ENCODE measurements around the gene BCL2L14. TPM values are rescaled to one million over a fixed set of nuclear protein-coding genes. Genes with fewer than 3 reads are reported as not detected.

BCL2L14 gene
- total and polyA plus RNA-seq, 2 of the 13 experiments (the other 11 are each of a cell fraction or from before 2014, with no cell fraction given) = 0.11 TPM; not detected in 1

DNA sequence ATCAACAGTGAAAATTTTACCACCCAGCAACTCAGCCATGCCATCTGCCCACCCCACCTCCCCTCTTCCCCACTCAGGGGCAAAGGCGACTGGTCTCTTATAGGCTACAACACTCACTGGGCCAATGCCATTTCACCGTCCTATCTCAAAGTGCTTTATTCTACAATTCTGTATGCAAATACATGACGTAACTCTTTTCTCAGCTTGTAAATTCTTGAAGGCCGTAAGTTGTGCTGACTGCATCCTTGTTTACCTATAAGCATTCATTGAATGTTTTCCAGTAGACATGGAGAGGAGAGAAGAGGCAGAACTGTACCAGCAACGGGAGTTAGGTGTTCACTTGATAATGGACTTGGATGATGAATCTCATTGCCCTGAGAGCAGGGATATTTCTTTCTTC, 15.6 kb downstream of the BCL2L14 start:
- CTCF ChIA-PET (ENCODE audit: low intra/inter-chr PET ratio, low total read pairs) = no interaction called here
- Histone ChIP-seq H3K4me1 (ENCODE audit: insufficient read depth, low read length) (peaks cover 42% of the 10 kb centered on the region), H3K27me3 (ENCODE audit: control insufficient read depth in 1 of 2, insufficient read depth in 2 of 2, low read length in 2 of 2) (no peaks in the 10 kb centered on the region; a peak in 1 of 5 replicates), H4K20me1 (ENCODE audit: insufficient read depth, low read length) (no peaks in the 10 kb centered on the region), H2AFZ (ENCODE audit: low read length) (no peak overlapping the region), H3K36me3 (replicated peaks in 1 of 2; ENCODE audit: control insufficient read depth in 1 of 2, insufficient read depth in 2 of 2, low read length in 2 of 2) (no peaks in the 10 kb centered on the region), H3K27ac (ENCODE audit: extremely low read length, insufficient read depth, low read length) (no peak overlapping the region), H3K79me2 (ENCODE audit: insufficient read depth, low read length) (no peaks in the 10 kb centered on the region), H3K4me2 (ENCODE audit: low read depth, low read length) (no peak overlapping the region), H3K9ac (ENCODE audit: insufficient read depth, low read depth, low read length) (no peak overlapping the region), H3K9me3 (ENCODE audit: low read length) (no peaks in the 10 kb centered on the region), H3K4me3 (replicated peaks in 1 of 3; ENCODE audit: insufficient read depth in 1 of 3, low read depth in 2 of 3, low read length in 3 of 3) (no peak overlapping the region)
- no peak for FAIRE-seq
- ATAC-seq = no peak
- no peak for TF ChIP-seq POLR2A (IDR thresholded peaks at IDR 0.05; ENCODE audit: insufficient read depth in 1 of 2, low read depth in 2 of 2, low read length in 2 of 2)
- TF ChIP-seq ATF7 (IDR thresholded peaks at IDR 0.05) = peak; percentile 75
- no peak for TF ChIP-seq ATF7 (CRISPR knock-in tag; IDR thresholded peaks at IDR 0.05)
- intact Hi-C loops (cut with micrococcal nuclease; ENCODE audit: unreplicated experiment) (no loop called here), in situ Hi-C loops (cut with HindIII; ENCODE audit: extremely low pct_ligation_motif_present, low pct_unique_long_range_greater_than_20kb) (loop anchor here (25.0 kb wide), 1 partner anchor 626 kb away; the partner anchor contains the start of gene CDKN1B)
- no TSS peak for BruUV-seq (replicated peaks)
- DNase-seq (ENCODE audit: low spot score) = no peak
- 45% methylated on average over 5 of the region's 5 CpGs for WGBS (ENCODE audit: low lambda C conversion rate)
- POLR2A ChIA-PET = no interaction called here

DNA sequence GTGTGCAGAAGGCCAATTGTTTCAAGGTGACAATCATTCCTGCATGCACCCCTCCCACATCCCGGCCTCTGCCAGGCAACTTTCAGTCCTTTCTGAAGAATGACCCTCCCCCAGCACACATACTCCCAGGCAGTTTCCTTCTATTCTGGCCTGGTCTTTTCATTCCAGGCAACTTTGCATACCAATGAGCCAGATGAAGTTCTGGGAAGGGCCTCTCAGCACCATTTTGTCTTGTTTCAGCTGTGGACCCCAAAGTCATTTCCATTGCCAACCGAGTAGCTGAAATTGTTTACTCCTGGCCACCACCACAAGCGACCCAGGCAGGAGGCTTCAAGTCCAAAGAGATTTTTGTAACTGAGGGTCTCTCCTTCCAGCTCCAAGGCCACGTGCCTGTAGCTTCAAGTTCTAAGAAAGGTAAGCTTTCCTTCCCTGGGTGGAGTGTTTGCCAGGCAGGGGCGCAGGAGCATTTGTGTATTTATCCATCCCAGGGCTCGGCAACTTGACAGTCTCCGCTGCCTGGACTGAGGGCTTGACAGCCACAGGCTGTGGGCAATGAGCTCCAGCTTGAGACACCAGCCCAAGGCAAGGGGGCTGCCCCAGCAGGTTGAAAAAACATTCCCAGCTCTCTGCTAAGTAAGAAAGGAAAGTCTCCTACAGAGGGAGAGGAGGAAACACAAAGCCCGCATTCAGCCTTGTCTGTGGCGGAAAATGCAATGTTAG, 16.4 kb downstream of the BCL2L14 start:
- no peak overlapping the region for H2AFZ ChIP-seq (ENCODE audit: low read length)
- ChIA-PET POLR2A (interaction anchor here (1.3 kb wide), 1 partner anchor 179 kb away, joined by 3 read pairs; the partner anchor contains the start of gene LRP6), CTCF (ENCODE audit: low intra/inter-chr PET ratio, low total read pairs) (no interaction called here)
- no peaks in the 10 kb centered on the region for H4K20me1 ChIP-seq (ENCODE audit: insufficient read depth, low read length)
- intact Hi-C loops (cut with micrococcal nuclease; ENCODE audit: unreplicated experiment) (no loop called here), in situ Hi-C loops (cut with HindIII; ENCODE audit: extremely low pct_ligation_motif_present, low pct_unique_long_range_greater_than_20kb) (loop anchor here (25.0 kb wide), 1 partner anchor 625 kb away; the partner anchor contains the start of gene CDKN1B)
- ATAC-seq = no peak; the same call in 2 of the 3 replicates
- no peak for FAIRE-seq
- no peak overlapping the region for H3K9ac ChIP-seq (ENCODE audit: insufficient read depth, low read depth, low read length)
- BruUV-seq (replicated peaks) = no TSS peak
- TF ChIP-seq ZNF614 (CRISPR knock-in tag; IDR thresholded peaks at IDR 0.05; ENCODE audit: borderline replicate concordance) (no peak), ZXDC (CRISPR knock-in tag; IDR thresholded peaks at IDR 0.05) (no peak), MXI1 (IDR thresholded peaks at IDR 0.05; ENCODE audit: borderline replicate concordance, low read depth, low read length) (no peak), SETDB1 (CRISPR knock-in tag; IDR thresholded peaks at IDR 0.05; ENCODE audit: borderline replicate concordance) (no peak), ZNF773 (CRISPR knock-in tag; IDR thresholded peaks at IDR 0.05; ENCODE audit: borderline replicate concordance) (no peak), ZBTB37 (CRISPR knock-in tag; IDR thresholded peaks at IDR 0.05) (no peak), RFXANK (CRISPR knock-in tag; IDR thresholded peaks at IDR 0.05) (no peak), ZNF619 (CRISPR knock-in tag; IDR thresholded peaks at IDR 0.05) (no peak)
- H3K4me2 ChIP-seq (ENCODE audit: low read depth, low read length) = peak overlapping the region; percentile 4; the same call in 1 of the 2 replicates
- no peaks in the 10 kb centered on the region for H3K36me3 ChIP-seq (replicated peaks in 1 of 2; ENCODE audit: control insufficient read depth in 1 of 2, insufficient read depth in 2 of 2, low read length in 2 of 2)
- 60% methylated on average over 8 of the region's 9 CpGs for WGBS (ENCODE audit: low lambda C conversion rate)
- H3K27ac ChIP-seq (ENCODE audit: extremely low read length, insufficient read depth, low read length) = no peak overlapping the region
- H3K4me3 ChIP-seq (replicated peaks in 1 of 3; ENCODE audit: insufficient read depth in 1 of 3, low read depth in 2 of 3, low read length in 3 of 3) = no peak overlapping the region
- no peak for DNase-seq (ENCODE audit: low spot score)
- H3K79me2 ChIP-seq (ENCODE audit: insufficient read depth, low read length) = no peaks in the 10 kb centered on the region
- peaks cover 40% of the 10 kb centered on the region for H3K4me1 ChIP-seq (ENCODE audit: insufficient read depth, low read length)
- no peaks in the 10 kb centered on the region for H3K9me3 ChIP-seq (ENCODE audit: low read length)
- H3K27me3 ChIP-seq (ENCODE audit: control insufficient read depth in 1 of 2, insufficient read depth in 2 of 2, low read length in 2 of 2) = peaks cover 0 to 3% of the 10 kb centered on the region in 2 experiments; a peak in 2 of 5 replicates
